ENCODE results near the gene APPBP2. TPM values are rescaled to one million over a fixed set of nuclear protein-coding genes. Genes with fewer than 3 reads are reported as not detected.
A peak's percentile ranks its signal among the peaks of the same experiment; 100 is the strongest.

Gene APPBP2
- 10 to 100 TPM; 27.7 to 29.5 TPM for total RNA-seq
- 21.0 TPM for polyA plus RNA-seq

GRCh38 chr17:60525685-60526514 is at the start of gene APPBP2:
Gene APPBP2 (minus strand): TSS chr17:60526242. CDS start chr17:60525931, 311 bp downstream.
- no peaks in the 10 kb centered on the region for H3K36me3 ChIP-seq (ENCODE audit: insufficient read depth, low read length)
- Mint-ChIP-seq H3K27ac (peak within 1 kb of the TSS; percentile 93 to 100 (median 98)), H3K36me3 (peaks cover 0 to 23% (median 3%) of the 10 kb centered on the region in 3 donors), H3K27me3 (peaks cover 0 to 3% of the 10 kb centered on the region in 2 donors), H3K4me1 (peaks cover 52 to 62% (median 60%) of the 10 kb centered on the region in 3 donors), H3K9me3 (no peaks in the 10 kb centered on the region), H3K4me3 (peak within 1 kb of the TSS; percentile 98 to 100 (median 99))
- H3K9me3 ChIP-seq (ENCODE audit: low read length), result no peaks in the 10 kb centered on the region
- H3K4me3 ChIP-seq (ENCODE audit: low read length), result peak within 1 kb of the TSS; percentile 98
- H3K27ac ChIP-seq (ENCODE audit: low read depth, low read length), result peak within 1 kb of the TSS; percentile 96
- DNase-seq, result peak; percentile 68 to 82 (median 72)
- ChIA-PET POLR2A (interaction anchor here (0.7 to 1.1 kb wide), 2 partner anchors 74 to 906 kb away, joined by 3 to 4 read pairs; partner anchors contain the start of gene PPM1D), CTCF (no interaction called here)
- H3K27me3 ChIP-seq (ENCODE audit: insufficient read depth, low read length, poor library complexity, severe bottlenecking), result no peaks in the 10 kb centered on the region
- peaks cover 39% of the 10 kb centered on the region for H3K4me1 ChIP-seq (ENCODE audit: insufficient read depth, low read length)

- H3K27me3 ChIP-seq (ENCODE audit: insufficient read depth, low read length, poor library complexity, severe bottlenecking), result peaks cover 4% of the 10 kb centered on the region
- no peak for DNase-seq
- H3K27ac Mint-ChIP-seq, result no peak overlapping the region
- peaks cover 5 to 8% of the 10 kb centered on the region in 2 donors for H3K27me3 Mint-ChIP-seq
- CTCF ChIA-PET, result no interaction called here
- H3K36me3 ChIP-seq (ENCODE audit: insufficient read depth, low read length), result no peaks in the 10 kb centered on the region
- POLR2A ChIA-PET, result no interaction called here
- no peaks in the 10 kb centered on the region for H3K36me3 Mint-ChIP-seq
- H3K4me1 Mint-ChIP-seq, result peaks cover 0 to 9% (median 0%) of the 10 kb centered on the region in 3 donors
- H3K4me1 ChIP-seq (ENCODE audit: insufficient read depth, low read length), result no peaks in the 10 kb centered on the region
- H3K4me3 Mint-ChIP-seq, result no peak overlapping the region
- H3K9me3 ChIP-seq (ENCODE audit: low read length), result no peaks in the 10 kb centered on the region
- H3K4me3 ChIP-seq (ENCODE audit: low read length), result no peak overlapping the region
- H3K9me3 Mint-ChIP-seq, result peaks cover 0 to 6% (median 0%) of the 10 kb centered on the region in 5 donors
- H3K27ac ChIP-seq (ENCODE audit: low read depth, low read length), result no peak overlapping the region
Measured at GRCh38 chr17:60573236-60574051, 47.4 kb upstream of the APPBP2 start.

- H3K27me3 Mint-ChIP-seq, result peaks cover 0 to 7% of the 10 kb centered on the region in 2 donors
- H3K4me1 Mint-ChIP-seq, result no peaks in the 10 kb centered on the region
- DNase-seq, result no peak
- H3K9me3 ChIP-seq (ENCODE audit: low read length), result no peaks in the 10 kb centered on the region
- POLR2A ChIA-PET, result no interaction called here
- CTCF ChIA-PET, result interaction anchor here (0.7 to 1.5 kb wide), 2 partner anchors 64 to 74 kb away, joined by 3 read pairs; no protein-coding TSS in a partner anchor
- H3K27ac ChIP-seq (ENCODE audit: low read depth, low read length), result no peak overlapping the region
- no peak overlapping the region for H3K4me3 ChIP-seq (ENCODE audit: low read length)
- no peaks in the 10 kb centered on the region for H3K27me3 ChIP-seq (ENCODE audit: insufficient read depth, low read length, poor library complexity, severe bottlenecking)
- H3K4me1 ChIP-seq (ENCODE audit: insufficient read depth, low read length), result no peaks in the 10 kb centered on the region
- H3K27ac Mint-ChIP-seq, result no peak overlapping the region
- H3K36me3 Mint-ChIP-seq, result no peaks in the 10 kb centered on the region
- no peaks in the 10 kb centered on the region for H3K9me3 Mint-ChIP-seq
- no peak overlapping the region for H3K4me3 Mint-ChIP-seq
- no peaks in the 10 kb centered on the region for H3K36me3 ChIP-seq (ENCODE audit: insufficient read depth, low read length)
Measured at GRCh38 chr17:60565233-60565632, 39.2 kb upstream of the APPBP2 start.

- Histone ChIP-seq H3K27ac (ENCODE audit: low read depth, low read length) (no peak overlapping the region), H3K9me3 (ENCODE audit: low read length) (no peaks in the 10 kb centered on the region), H3K36me3 (ENCODE audit: insufficient read depth, low read length) (no peaks in the 10 kb centered on the region), H3K4me3 (ENCODE audit: low read length) (no peak overlapping the region), H3K27me3 (ENCODE audit: insufficient read depth, low read length, poor library complexity, severe bottlenecking) (no peaks in the 10 kb centered on the region), H3K4me1 (ENCODE audit: insufficient read depth, low read length) (no peaks in the 10 kb centered on the region)
- Mint-ChIP-seq H3K4me1 (no peaks in the 10 kb centered on the region), H3K4me3 (no peak overlapping the region), H3K36me3 (peaks cover 0 to 3% (median 0%) of the 10 kb centered on the region in 3 donors), H3K27ac (no peak overlapping the region), H3K9me3 (peaks cover 0 to 3% (median 2%) of the 10 kb centered on the region in 5 donors), H3K27me3 (peaks cover 0 to 7% of the 10 kb centered on the region in 2 donors)
- ChIA-PET CTCF (interaction anchor here (1.5 kb wide), 1 partner anchor 75 kb away, joined by 3 read pairs; no protein-coding TSS in a partner anchor), POLR2A (no interaction called here)
- DNase-seq, result no peak
Measured at GRCh38 chr17:60563743-60564142, 37.7 kb upstream of the APPBP2 start.

- Mint-ChIP-seq H3K9me3 (peaks cover 0 to 15% (median 8%) of the 10 kb centered on the region in 5 donors), H3K4me3 (no peak overlapping the region), H3K36me3 (peaks cover 0 to 9% (median 0%) of the 10 kb centered on the region in 3 donors), H3K4me1 (no peaks in the 10 kb centered on the region), H3K27me3 (peaks cover 3 to 14% of the 10 kb centered on the region in 2 donors), H3K27ac (no peak overlapping the region)
- no peaks in the 10 kb centered on the region for H3K36me3 ChIP-seq (ENCODE audit: insufficient read depth, low read length)
- ChIA-PET POLR2A (no interaction called here), CTCF (interaction anchor here (1.3 kb wide), 1 partner anchor 39 kb away, joined by 5 read pairs; no protein-coding TSS in a partner anchor)
- no peaks in the 10 kb centered on the region for H3K27me3 ChIP-seq (ENCODE audit: insufficient read depth, low read length, poor library complexity, severe bottlenecking)
- no peaks in the 10 kb centered on the region for H3K9me3 ChIP-seq (ENCODE audit: low read length)
- no peak overlapping the region for H3K27ac ChIP-seq (ENCODE audit: low read depth, low read length)
- DNase-seq, result no peak
- no peak overlapping the region for H3K4me3 ChIP-seq (ENCODE audit: low read length)
- no peaks in the 10 kb centered on the region for H3K4me1 ChIP-seq (ENCODE audit: insufficient read depth, low read length)
Measured at GRCh38 chr17:60562421-60562820, 36.4 kb upstream of the APPBP2 start.

- no peak overlapping the region for H3K4me3 ChIP-seq (ENCODE audit: low read length)
- H3K27me3 ChIP-seq (ENCODE audit: insufficient read depth, low read length, poor library complexity, severe bottlenecking), result no peaks in the 10 kb centered on the region
- H3K27ac ChIP-seq (ENCODE audit: low read depth, low read length), result no peak overlapping the region
- Mint-ChIP-seq H3K4me3 (no peak overlapping the region), H3K9me3 (peaks cover 0 to 16% (median 10%) of the 10 kb centered on the region in 5 donors), H3K27ac (no peak overlapping the region), H3K4me1 (no peaks in the 10 kb centered on the region), H3K36me3 (peaks cover 0 to 9% (median 0%) of the 10 kb centered on the region in 3 donors), H3K27me3 (peaks cover 6 to 17% of the 10 kb centered on the region in 2 donors)
- DNase-seq, result no peak
- no peaks in the 10 kb centered on the region for H3K4me1 ChIP-seq (ENCODE audit: insufficient read depth, low read length)
- POLR2A ChIA-PET, result no interaction called here
- H3K9me3 ChIP-seq (ENCODE audit: low read length), result no peaks in the 10 kb centered on the region
- H3K36me3 ChIP-seq (ENCODE audit: insufficient read depth, low read length), result no peaks in the 10 kb centered on the region
- CTCF ChIA-PET, result no interaction called here
Measured at GRCh38 chr17:60560860-60561257, 34.8 kb upstream of the APPBP2 start.

- Histone ChIP-seq H3K36me3 (ENCODE audit: insufficient read depth, low read length) (no peaks in the 10 kb centered on the region), H3K9me3 (ENCODE audit: low read length) (no peaks in the 10 kb centered on the region), H3K4me3 (ENCODE audit: low read length) (no peak overlapping the region), H3K27ac (ENCODE audit: low read depth, low read length) (no peak overlapping the region), H3K27me3 (ENCODE audit: insufficient read depth, low read length, poor library complexity, severe bottlenecking) (no peaks in the 10 kb centered on the region), H3K4me1 (ENCODE audit: insufficient read depth, low read length) (no peaks in the 10 kb centered on the region)
- H3K27ac Mint-ChIP-seq, result no peak overlapping the region
- H3K9me3 Mint-ChIP-seq, result peaks cover 0 to 16% (median 10%) of the 10 kb centered on the region in 5 donors
- POLR2A ChIA-PET, result no interaction called here
- no peaks in the 10 kb centered on the region for H3K4me1 Mint-ChIP-seq
- peaks cover 6 to 17% of the 10 kb centered on the region in 2 donors for H3K27me3 Mint-ChIP-seq
- CTCF ChIA-PET, result no interaction called here
- no peak overlapping the region for H3K4me3 Mint-ChIP-seq
- peaks cover 0 to 9% (median 0%) of the 10 kb centered on the region in 3 donors for H3K36me3 Mint-ChIP-seq
- no peak for DNase-seq
Measured at GRCh38 chr17:60559995-60560859, 34.2 kb upstream of the APPBP2 start.
